ENCODE measurements around the gene ZNF784. TPM values are rescaled to one million over a fixed set of nuclear protein-coding genes. Genes with fewer than 3 reads are reported as not detected.
A peak's percentile ranks its signal among the peaks of the same experiment; 100 is the strongest.

The ZNF784 gene
- total and polyA plus RNA-seq, 9 of the 15 experiments (the other 6 are each of a cell fraction or from before 2014, with no cell fraction given): 0.14 to 6.1 (median 2.1) TPM

GRCh38 chr19:55620410-55621204 is 3.8 kb downstream of the ZNF784 start (continued):
- TF ChIP-seq RERE (CRISPR knock-in tag; IDR thresholded peaks at IDR 0.05; ENCODE audit: borderline replicate concordance): no peak
- no peak for TF ChIP-seq CREB3L1 (IDR thresholded peaks at IDR 0.05; ENCODE audit: borderline replicate concordance, low read depth)
- no peak for TF ChIP-seq FOS (IDR thresholded peaks at IDR 0.05; ENCODE audit: extremely low read depth, insufficient read length)
- TF ChIP-seq WHSC1 (IDR thresholded peaks at IDR 0.05; ENCODE audit: low read length): no peak
- no peak for TF ChIP-seq TEAD2 (tag; IDR thresholded peaks at IDR 0.05)
- no peak for TF ChIP-seq CGGBP1 (CRISPR knock-in tag; IDR thresholded peaks at IDR 0.05)
- TF ChIP-seq SMC3 (conservative IDR thresholded peaks at IDR 0.05; ENCODE audit: insufficient read depth, low read depth, low read length): no peak
- no peak for TF ChIP-seq ZNF639 (CRISPR knock-in tag; conservative IDR thresholded peaks at IDR 0.05 in 1 of 2, IDR thresholded peaks at IDR 0.05 in 1 of 2)
- TF ChIP-seq ZNF655 (CRISPR knock-in tag; IDR thresholded peaks at IDR 0.05): no peak
- no peak for TF ChIP-seq NR2C1 (IDR thresholded peaks at IDR 0.05)
- TF ChIP-seq NR2C1 (tag; IDR thresholded peaks at IDR 0.05): 0 out of 2 replicates have a peak, but pooled peaks have one; percentile 19
- no peak for TF ChIP-seq ZBTB49 (CRISPR knock-in tag; IDR thresholded peaks at IDR 0.05; ENCODE audit: borderline replicate concordance)
- TF ChIP-seq SP1 (CRISPR knock-in tag; IDR thresholded peaks at IDR 0.05): no peak
- TF ChIP-seq CAMTA2 (CRISPR knock-in tag; conservative IDR thresholded peaks at IDR 0.05): no peak

All from K562 (cell line).